UCSD-AML1 (cell line): ENCODE results near the gene ATP13A3.

Experiments
- DNase-seq: peaks from one replicate; lab custom pipeline; 2025; ENCODE audit not compliant: unreplicated experiment; lab: John Stamatoyannopoulos, UW

Gene ATP13A3

GRCh38 chr3:194476784-194477183, 10.0 kb downstream of the ATP13A3 start:
- DNase-seq: no peak

- DNase-seq: no peak
These were observed 10.8 kb downstream of the ATP13A3 start for GRCh38 chr3:194475978-194476377.

- DNase-seq: no peak
These were observed 11.5 kb downstream of the ATP13A3 start for GRCh38 chr3:194475138-194475932.

- no peak for DNase-seq
These were observed 12.1 kb downstream of the ATP13A3 start for GRCh38 chr3:194474675-194475074.

- DNase-seq: no peak
These were observed 14.4 kb downstream of the ATP13A3 start for GRCh38 chr3:194472290-194472920.

GRCh38 chr3:194471863-194472262, 14.9 kb downstream of the ATP13A3 start:
- no peak for DNase-seq

GRCh38 chr3:194470615-194471014, 16.2 kb downstream of the ATP13A3 start:
- no peak for DNase-seq

GRCh38 chr3:194469977-194470376, 16.8 kb downstream of the ATP13A3 start:
- no peak for DNase-seq

GRCh38 chr3:194468086-194468485, 18.7 kb downstream of the ATP13A3 start:
- DNase-seq: no peak

- DNase-seq: no peak
These were observed 19.9 kb downstream of the ATP13A3 start for GRCh38 chr3:194466761-194467356.

- no peak for DNase-seq
These were observed 20.8 kb downstream of the ATP13A3 start for GRCh38 chr3:194465920-194466570.

- DNase-seq: no peak
These were observed 21.6 kb downstream of the ATP13A3 start for GRCh38 chr3:194465246-194465645.

GRCh38 chr3:194464692-194465091, 22.1 kb downstream of the ATP13A3 start:
- DNase-seq: no peak

GRCh38 chr3:194462936-194463335, 23.9 kb downstream of the ATP13A3 start:
- no peak for DNase-seq

GRCh38 chr3:194460566-194460965, 26.2 kb downstream of the ATP13A3 start:
- DNase-seq: no peak

- no peak for DNase-seq
These were observed 28.7 kb downstream of the ATP13A3 start for GRCh38 chr3:194458131-194458530.

GRCh38 chr3:194455481-194455880, 31.3 kb downstream of the ATP13A3 start:
- no peak for DNase-seq

- DNase-seq: no peak
These were observed 36.5 kb downstream of the ATP13A3 start for GRCh38 chr3:194450341-194450740.

- DNase-seq: no peak
These were observed 36.9 kb downstream of the ATP13A3 start for GRCh38 chr3:194449913-194450312.

GRCh38 chr3:194447657-194448056, 39.1 kb downstream of the ATP13A3 start:
- no peak for DNase-seq

GRCh38 chr3:194447161-194447560, 39.6 kb downstream of the ATP13A3 start:
- no peak for DNase-seq

GRCh38 chr3:194446754-194447153, 40.0 kb downstream of the ATP13A3 start:
- no peak for DNase-seq
